PFSK-1 (cell line): Measurements from ENCODE around the gene ST8SIA6.

ENCODE experiments used
- FOXP2 ChIP-seq: optimal IDR thresholded peaks from 2 replicates; pipeline ENCODE3; 2011; ENCODE audit warnings: borderline replicate concordance, control low read depth, inconsistent platforms; ENCODE audit not compliant: insufficient read depth; ENCODE audit errors: extremely low read length, extremely low read depth
- POLR2AphosphoS5 ChIP-seq: IDR thresholded peaks from 2 replicates; pipeline ENCODE4 v1.6.1; 2012; ENCODE audit warnings: low read depth, mild to moderate bottlenecking, control low read depth, low read length, moderate library complexity
- REST ChIP-seq, 2 experiments: IDR thresholded peaks; 2 replicates each; pipeline versions ENCODE4 v1.6.1 to v1.8.0; 2011 to 2012; ENCODE audit warnings: low read depth in 2 of 2, low read length in 2 of 2, control low read depth in 1 of 2, inconsistent platforms in 1 of 2, mild to moderate bottlenecking in 1 of 2, moderate library complexity in 1 of 2; ENCODE audit not compliant: insufficient read depth in 1 of 2
- SIN3A ChIP-seq: IDR thresholded peaks from 2 replicates; pipeline ENCODE4 v1.6.1; 2012; ENCODE audit warnings: mild to moderate bottlenecking, low read length, moderate library complexity, borderline replicate concordance; ENCODE audit not compliant: insufficient read depth
- TAF1 ChIP-seq: IDR thresholded peaks from 2 replicates; pipeline ENCODE4 v1.6.1; 2012; ENCODE audit warnings: low read length, control low read depth, borderline replicate concordance; ENCODE audit not compliant: insufficient read depth

Gene ST8SIA6

GRCh38 chr10:17410907-17411306, 43.5 kb downstream of the ST8SIA6 start:
- no peak for TF ChIP-seq REST (IDR thresholded peaks at IDR 0.05; ENCODE audit: insufficient read depth in 1 of 2, low read depth in 2 of 2, low read length in 2 of 2)
- no peak for TF ChIP-seq TAF1
- TF ChIP-seq FOXP2 = no peak
- no peak for TF ChIP-seq SIN3A
- TF ChIP-seq POLR2AphosphoS5 = no peak

- no peak for TF ChIP-seq REST (IDR thresholded peaks at IDR 0.05; ENCODE audit: insufficient read depth in 1 of 2, low read depth in 2 of 2, low read length in 2 of 2)
- no peak for TF ChIP-seq TAF1
- no peak for TF ChIP-seq POLR2AphosphoS5
- TF ChIP-seq FOXP2 = no peak
Measured at GRCh38 chr10:17409170-17409733, 45.1 kb downstream of the ST8SIA6 start.

- TF ChIP-seq TAF1 = no peak
- no peak for TF ChIP-seq REST (IDR thresholded peaks at IDR 0.05; ENCODE audit: insufficient read depth in 1 of 2, low read depth in 2 of 2, low read length in 2 of 2)
- no peak for TF ChIP-seq POLR2AphosphoS5
- no peak for TF ChIP-seq SIN3A
- no peak for TF ChIP-seq FOXP2
Measured at GRCh38 chr10:17407047-17407446, 47.3 kb downstream of the ST8SIA6 start.

GRCh38 chr10:17406036-17406834, 48.2 kb downstream of the ST8SIA6 start:
- TF ChIP-seq POLR2AphosphoS5 = no peak
- no peak for TF ChIP-seq FOXP2
- TF ChIP-seq TAF1 = no peak
- TF ChIP-seq REST (IDR thresholded peaks at IDR 0.05; ENCODE audit: insufficient read depth in 1 of 2, low read depth in 2 of 2, low read length in 2 of 2) = no peak
- no peak for TF ChIP-seq SIN3A
